Smooth muscle cell of the brain vasculature (primary cell): Measurements from ENCODE around the gene SOX18.

Experiments used
- DNase-seq: peaks from one replicate; pipeline ENCODE4 v3.0.0-alpha.2; 2012; ENCODE audit warnings: low read depth, low spot score

SOX18 gene

DNA sequence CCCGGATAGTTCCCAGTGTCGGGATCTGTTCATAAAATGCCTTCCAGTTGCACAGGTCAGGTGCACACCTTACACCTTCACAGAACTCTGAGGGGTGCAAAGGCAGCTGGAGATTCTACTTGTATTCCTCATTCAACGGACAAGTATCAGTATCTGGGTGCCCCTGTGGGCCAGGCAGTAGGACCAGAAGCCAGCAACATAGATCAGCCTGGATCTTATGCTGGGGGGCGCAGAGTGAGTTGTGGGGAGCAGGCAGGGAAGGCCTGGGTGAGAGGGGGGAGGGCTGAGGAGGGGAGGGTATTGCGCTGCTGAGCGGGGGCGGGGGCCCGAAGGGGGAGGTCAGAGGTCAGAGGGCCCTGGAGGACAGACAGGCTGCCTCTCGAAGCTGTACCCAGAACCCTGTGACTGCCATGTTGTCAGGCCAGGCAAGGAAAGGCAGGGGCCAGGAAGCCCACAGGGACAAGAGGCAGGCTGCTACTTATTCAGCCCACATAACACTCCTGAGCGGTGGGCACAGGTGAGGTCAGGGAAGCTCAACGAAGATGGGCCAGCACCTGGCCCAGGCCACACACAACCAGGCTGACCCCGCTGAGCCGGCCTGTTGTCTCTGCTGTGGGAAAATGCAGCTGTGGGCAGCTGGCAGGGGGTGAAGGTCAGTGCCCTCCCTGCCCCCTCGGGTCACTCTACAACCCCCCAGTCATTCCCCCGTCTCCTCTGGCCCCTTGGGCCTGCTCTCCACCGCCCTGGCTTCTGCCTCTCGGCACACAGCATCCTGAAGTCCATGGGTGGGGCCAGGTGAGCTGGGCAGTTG lies 31.6 kb upstream of the SOX18 start:
- DNase-seq = no peak

DNA sequence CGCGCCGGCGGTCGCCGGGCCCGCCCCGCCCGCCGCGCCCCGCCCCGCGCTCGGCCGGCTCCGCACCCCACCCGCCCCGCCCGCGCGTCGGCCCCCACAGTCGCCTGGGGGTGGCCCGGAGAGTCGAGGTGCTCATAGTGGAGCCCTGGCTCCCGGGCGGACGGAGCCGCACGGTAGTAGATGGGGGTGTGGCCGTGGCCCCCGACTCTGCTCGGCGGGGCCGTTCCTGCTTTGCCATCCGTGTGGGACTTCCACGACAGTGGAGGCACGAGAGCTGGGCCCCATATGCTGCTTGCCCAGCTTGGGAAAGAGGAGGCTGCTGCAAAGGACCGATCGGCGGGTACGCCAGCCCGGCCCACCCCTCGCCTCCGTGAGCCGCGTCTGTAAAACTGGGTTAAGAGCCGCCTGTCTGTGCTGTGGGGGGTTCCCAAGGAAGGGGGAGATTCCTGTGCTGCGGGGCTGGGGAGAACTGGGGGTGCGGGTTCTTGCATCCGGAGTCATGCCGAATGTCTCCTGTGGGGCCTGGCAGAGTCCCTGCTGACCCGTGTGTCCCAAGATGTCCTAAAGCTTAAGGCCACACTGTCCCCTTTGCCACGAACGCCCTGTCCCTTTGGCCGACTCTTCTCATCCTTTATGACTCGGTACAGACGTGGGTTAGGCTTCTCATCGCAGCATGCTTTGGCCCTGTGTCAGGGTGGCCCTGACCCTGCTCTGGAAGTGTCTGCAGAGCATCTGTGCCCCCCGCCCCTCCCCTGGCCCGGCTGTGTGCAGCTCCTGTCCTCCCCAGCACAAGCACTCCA lies 30.8 kb upstream of the SOX18 start, which contains the start of gene OPRL1:
OPRL1 (plus strand) TSS at position 70 of the 800 bp plus-strand sequence. CDS start 12,639 bp downstream, outside the sequence.
- no peak for DNase-seq

DNA sequence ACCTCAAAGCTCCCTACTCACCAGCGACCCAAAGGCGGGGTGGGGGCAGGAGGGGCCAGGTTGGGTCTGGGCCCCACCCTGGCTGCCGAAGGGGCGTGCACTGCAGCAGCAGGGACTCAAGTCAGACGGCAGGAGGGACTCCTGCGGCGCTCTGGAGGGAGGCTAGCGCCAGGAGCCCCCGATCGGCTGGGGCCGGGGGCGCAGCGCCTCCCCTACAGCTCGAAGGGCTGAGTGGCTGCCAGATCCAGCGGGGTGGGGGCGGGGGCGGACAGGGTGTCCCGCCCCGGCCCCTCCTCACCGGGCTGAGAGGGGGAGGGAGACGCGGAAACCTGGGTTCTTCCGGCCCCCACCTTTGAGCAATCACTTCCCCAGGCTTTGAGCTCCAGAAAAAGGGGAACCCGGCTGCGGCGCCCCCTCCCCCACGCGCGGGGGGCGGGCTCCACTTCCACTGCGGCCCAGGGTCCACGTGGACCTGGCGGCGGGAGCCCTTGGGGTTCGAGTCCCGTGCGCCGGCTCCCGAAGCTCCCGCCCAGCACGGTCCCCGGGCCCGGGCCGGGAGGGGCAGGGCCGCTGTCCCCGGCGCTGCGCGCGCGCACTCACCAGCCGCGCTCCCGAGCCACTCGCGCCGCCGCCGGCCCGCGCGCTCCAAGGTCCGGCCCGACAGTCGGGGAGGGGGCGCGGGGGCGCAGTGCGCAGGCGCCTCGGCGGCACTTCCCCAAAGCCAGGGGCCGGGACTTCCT lies 30.0 kb upstream of the SOX18 start, which contains the start of gene RGS19:
RGS19 (minus strand) TSS at position 246 of the 740 bp plus-strand sequence. CDS start 2,632 bp downstream, outside the sequence.
- DNase-seq = no peak

DNA sequence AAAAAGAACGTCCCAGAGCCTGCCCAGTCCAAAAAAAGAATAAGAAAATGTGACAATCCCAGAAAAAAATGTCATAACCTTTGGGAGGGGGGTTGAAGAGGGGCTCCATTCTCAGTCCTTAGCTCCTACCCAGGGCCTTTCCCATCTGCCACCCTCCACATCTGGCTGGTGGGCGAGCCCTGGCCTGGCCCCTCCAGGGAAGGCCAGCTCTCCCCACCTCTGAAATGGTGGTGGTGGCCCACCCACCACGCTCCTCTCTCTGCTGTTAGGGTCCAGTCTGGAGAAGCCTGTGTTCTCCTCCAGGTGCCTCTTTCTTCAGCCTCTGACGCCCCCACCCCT lies 29.5 kb upstream of the SOX18 start:
- no peak for DNase-seq

DNA sequence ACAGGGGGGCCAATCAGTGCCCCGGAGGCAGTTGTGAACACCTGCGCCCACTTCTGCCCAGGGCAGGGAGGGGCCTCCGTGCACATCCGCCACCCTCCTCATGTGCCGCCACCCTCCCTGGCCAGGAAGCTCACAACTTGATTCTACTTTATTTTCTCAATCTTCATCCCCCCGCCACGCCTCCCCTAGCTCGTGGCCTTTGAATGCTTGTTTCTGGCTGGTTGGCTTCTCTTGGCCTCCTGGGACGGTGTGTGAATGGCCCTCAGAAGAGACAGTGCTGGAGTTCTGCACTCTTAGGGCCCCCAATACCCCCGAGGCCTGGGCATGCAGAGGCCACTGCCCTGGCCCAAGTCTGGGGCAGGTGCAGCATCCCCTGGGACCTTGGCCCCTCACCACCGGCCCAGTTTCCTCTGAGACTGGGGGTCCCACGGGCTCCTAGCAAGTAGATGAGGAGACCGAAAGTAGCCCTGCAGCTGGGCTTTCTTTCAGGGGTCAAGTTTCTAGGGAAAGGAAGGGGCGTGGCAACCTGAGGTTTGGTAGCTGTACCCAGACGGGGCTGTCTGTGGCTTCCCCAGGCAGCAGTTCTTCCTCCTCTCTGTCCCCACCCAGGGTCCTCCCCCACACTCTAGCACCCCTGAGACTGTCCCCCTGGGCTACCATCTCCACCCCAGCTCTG lies 28.6 kb upstream of the SOX18 start:
- DNase-seq = no peak

DNA sequence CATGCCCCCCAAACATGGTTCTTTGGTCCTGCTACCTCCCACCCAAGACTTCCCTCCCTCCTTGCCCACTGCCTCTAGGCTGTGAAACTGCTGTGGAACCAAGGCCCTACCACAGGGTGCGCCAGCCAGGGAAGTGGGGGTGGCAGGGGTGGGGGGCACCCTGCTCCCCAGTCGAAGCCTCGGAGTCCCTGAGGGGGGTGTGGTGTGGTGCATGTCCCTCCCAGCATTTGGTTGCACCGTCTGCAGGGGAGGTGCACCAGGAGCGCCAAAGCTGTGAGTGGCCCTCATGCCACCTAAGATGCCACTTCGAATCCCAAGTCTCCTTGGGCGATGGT lies 28.1 kb upstream of the SOX18 start:
- DNase-seq = no peak

DNA sequence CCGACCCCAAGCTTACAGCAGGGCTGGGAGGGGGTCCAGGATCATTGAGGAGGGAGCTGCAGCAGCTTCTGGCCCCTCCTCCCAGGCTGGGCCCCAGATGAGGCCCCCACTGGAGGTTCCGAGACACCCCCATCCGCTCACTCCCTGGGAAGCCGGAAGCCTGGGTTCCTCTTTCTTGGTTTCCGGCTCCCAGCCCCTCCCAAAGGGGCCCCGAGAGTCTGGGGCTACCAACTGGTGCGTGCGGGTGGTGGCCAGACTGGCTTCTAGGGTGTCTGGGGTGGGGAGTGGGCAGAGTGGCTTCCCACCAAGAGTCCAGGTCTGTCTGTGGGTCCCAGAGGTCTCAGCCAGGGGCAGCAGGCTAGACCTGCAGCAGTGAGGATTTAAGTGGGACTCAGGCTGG lies 27.7 kb upstream of the SOX18 start:
- DNase-seq = no peak

DNA sequence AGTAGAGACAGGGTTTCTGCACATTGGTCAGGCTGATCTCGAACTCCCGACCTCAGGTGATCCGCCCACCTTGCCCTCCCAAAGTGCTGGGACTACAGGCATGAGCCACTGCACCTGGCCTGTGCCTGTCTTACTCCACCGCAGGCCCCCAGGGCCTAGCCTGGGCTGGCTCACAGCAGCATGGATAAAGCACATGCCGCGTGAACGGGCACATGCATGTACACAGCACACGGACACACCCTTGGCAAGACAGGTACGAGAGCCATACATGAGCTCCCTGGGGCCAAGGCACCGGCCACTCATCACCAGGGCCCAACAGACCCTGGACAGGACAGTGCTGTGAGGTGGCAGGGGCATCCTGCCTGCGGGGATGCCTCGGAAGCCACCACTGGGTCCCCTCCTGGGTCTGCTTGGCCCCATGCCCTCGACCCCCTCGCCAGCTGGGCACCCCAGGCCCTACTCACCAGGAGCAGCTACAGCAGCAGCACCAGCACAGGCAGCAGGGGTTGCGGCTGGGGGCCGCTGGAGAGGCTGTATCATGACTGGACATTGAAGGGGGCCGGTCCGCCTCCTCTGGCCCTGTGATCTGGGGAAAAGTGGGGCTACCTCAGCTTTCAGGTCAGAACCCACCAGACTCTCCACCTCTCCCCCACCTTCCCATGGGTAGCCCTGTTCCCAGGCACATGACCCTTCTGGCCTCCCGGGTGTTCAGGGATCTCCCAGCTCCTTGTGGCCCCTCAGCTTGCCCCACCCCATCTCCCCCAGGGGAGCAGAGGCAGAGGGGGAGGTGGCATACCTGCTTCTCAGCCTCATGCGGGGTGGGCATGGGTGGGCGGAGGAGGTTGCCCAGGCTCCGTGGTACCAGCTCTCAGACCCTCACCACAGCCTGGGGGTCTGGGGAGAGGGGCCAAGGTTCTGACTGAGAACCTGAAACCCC lies 26.9 kb upstream of the SOX18 start:
- DNase-seq = no peak

DNA sequence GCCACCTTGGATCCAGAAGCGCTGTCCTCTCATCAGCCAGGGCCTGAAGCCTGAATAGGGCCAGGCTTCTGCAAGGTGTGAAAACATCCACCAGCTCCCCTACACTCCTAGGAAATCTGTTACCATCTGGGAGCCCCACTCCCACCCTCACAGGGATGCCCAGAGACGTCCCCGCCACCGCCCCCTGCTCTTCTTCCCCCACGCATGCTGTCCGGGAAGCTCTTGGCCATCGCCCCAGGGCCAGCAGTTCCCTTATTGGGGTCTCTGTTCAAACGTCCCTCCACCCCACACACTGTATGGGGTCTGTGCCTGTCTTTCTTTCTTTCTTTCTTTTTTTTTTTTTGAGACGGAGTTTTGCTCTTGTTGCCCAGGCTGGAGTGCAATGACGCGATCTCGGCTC lies 26.1 kb upstream of the SOX18 start:
- no peak for DNase-seq

DNA sequence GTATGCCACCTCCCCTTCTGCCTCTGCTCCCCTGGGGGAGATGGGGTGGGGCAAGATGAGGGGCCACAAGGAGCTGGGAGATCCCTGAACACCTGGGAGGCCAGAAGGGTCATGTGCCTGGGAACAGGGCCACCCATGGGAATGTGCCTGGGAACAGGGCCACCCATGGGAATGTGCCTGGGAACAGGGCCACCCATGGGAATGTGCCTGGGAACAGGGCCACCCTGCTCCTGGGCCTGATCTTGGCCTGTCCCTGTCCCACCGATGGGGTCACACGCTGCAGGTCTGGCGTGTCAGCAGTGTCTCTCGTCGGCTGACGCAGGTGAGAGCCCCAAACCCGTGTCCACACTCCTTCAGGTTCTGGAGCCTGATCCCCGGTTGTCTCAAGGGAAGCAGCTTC lies 25.5 kb upstream of the SOX18 start:
- DNase-seq = no peak

DNA sequence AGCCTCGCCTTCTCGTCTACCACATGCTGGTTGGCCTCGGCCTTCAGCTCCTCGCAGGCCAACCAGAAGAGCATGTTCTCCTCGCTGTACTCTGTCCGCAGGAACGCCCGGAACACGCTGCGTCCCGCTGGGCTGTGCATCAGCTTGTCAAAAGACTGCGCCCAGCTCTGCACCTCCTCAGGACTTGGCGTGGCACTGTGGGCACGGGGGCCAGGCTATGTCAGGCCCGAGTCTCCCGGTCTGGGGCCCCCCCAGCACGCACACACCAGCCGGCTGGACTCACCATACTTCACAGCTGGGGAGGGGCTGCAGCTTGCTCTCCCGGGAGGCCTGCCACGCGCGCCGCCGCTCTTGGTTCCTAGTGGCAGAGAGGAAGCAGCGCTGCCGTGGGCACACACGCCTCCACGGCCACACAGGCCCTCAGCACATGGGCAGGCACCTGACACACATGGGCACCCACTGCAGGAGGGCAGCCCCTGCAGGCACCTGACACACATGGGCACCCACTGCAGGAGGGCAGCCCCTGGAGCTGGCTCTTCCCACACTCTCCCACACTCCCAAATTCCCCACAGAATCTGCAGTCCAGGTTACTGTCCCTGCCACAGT lies 24.8 kb upstream of the SOX18 start:
- DNase-seq = no peak

DNA sequence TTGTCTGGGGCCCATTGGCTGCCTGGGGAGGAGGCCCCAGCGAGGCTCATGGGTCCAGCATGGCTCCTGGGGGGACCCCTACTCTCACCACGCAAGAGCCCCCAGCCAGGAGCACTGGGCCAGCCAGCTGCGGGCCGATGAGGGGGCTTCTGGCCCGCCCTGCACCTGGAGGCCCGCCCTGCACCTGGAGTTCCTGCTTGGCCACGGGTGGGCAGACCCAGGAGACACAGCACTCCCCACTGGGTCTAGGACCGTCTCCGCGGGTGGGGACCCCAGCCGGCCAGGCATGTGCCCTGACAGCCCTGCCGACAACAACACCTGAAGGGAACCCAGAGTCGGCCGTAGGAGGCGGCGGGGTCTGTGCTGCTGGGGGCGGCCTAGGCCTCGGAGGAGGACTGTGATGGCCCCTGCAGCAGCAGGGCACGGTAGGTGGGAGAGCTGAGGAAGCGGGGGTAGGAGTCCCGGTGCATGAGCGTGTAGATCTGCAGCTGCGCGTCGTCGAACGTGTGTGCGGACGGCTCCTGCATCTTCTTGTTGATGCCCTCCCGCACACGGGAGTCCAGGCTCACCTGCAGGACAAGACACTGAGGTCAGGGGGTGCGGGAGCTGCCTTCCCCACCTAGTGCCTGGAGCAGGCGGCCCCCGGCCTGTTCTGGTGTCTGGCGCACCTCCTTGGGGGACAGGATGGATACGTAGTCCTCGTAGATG lies 24.2 kb upstream of the SOX18 start:
- DNase-seq = no peak

DNA sequence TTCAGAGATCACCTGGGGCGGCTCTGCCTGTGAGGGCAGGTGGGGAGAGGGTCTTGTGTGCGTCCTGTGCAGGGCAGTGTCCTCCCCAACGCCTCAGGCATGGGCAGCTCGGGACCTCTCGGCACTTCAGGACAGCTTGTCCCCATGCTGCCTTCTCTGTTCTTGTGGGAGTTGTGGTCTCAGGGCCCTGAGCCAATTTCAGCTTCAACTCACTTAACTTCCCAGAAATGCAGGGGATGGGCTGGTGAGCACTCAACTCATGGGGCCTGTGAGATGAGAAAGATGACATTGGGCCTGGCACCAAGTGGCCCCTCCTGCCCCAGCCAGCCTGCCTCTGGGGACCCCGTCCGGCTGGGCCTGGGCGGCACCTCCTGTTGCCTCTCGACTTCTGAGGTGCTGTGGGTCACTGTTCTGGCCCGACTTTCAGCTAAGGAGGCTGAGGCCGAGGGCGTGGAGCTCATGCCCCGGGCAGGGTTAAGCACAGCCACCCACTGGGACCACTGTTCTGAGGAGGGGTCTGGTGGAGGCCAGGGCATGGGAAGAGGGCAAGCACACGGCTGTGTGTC lies 23.1 kb upstream of the SOX18 start:
- no peak for DNase-seq

DNA sequence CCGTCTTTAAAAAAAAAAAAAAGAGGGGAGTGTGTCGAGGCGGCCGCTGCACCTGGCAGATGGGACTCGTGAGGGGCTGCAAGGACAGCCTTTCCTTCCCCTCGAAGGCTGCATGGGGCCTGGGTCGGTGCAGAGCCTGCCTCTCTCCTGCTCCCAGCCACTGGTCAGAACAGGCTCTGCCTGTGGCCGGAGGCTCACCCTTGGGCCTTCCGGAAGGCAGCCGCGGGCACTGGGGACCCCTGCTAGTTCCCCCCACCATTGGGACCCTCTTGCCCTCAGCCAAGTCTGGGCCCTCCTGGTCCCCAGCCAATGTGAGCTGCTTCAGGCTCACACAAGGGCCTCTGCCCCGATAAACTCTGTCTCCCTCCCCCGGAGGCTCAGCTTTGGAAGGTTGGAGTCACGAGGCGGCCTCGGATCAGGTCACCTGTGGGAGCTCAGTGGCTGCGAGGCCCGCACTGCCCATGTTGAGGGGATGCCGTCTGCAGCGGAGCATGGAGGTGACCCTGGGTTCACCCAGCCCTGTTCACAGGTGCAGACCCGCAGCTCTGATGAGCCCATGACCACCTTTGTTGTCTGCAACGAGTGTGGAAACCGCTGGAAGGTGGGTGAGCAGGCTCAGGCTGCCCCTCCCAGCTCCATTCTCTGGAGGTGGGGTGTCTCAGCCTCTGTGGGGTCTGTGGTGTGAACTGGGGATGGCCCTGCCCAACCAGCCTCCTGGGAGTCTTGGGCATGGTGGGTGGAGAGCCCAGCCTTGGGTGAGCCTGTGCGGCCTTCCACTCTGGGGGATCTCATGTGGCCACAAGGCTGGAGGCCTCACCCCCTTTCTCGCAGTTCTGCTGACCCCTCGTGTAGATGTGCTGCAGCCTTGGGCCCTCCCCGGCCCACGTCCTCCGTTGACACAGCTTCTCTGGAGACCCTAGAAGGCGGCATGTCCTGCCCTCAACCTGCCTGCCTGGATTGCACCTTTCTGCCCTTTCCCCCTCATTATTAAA lies 22.2 kb upstream of the SOX18 start:
- no peak for DNase-seq

DNA sequence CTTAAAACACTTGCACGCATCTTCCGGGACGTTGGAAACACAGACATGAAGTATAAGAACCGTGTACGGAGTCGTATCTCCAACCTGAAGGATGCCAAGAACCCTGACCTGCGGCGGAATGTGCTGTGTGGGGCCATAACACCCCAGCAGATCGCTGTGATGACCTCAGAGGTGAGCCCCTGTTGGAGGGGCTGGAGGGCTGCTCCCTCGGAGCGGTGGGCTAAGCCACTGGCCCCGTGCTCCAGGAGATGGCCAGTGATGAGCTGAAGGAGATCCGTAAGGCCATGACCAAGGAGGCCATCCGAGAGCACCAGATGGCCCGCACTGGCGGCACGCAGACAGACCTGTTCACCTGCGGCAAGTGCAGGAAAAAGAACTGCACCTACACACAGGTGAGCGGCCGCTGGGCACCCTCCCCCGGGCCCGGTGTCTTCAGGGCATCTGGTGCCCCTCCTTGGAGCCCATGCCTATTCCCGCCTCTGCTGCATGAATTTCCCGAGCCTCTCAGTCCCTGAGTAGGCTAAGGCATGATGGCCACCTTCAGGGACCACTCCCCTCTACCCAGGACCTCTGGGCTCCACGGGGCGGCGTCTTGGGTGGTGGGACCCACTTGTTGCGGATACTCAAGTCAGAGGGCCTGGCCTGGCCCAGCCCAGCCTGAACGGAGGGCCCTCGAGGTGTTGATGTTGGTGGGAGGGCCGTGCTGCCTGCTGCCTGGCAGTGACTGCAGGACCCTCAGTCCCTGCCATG lies 21.0 kb upstream of the SOX18 start:
- DNase-seq = no peak

DNA sequence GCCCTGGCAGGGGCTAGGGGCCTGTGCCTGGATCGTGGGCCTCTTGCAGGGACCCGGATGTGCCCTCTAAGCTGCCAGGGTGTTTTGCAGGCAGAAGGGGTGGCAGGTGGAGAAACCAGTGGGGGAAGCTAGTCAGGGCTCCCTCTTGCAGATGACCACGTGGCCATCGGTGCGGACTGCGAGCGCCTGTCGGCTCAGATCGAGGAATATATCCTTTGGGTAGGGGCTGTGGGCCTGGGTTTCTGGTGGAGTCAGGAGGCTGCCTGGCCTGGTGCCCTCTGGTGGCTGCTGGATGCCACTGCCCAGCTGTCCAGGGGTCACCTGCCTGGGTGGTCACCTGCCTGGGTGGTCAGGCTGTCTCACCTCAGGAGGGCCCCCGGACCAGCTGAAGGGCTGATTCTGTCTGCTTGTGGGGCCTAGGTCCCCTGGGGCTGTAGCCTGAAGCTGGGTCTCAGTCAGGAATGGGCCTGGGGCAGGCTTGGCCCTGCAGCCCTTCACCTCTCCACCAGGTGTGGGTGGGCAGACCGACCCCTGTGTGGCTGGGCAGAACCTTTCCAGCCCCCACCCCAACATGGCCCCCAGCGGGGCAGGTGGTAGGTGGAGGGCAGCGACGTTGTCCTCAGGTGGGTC lies 20.3 kb upstream of the SOX18 start:
- DNase-seq = no peak

DNA sequence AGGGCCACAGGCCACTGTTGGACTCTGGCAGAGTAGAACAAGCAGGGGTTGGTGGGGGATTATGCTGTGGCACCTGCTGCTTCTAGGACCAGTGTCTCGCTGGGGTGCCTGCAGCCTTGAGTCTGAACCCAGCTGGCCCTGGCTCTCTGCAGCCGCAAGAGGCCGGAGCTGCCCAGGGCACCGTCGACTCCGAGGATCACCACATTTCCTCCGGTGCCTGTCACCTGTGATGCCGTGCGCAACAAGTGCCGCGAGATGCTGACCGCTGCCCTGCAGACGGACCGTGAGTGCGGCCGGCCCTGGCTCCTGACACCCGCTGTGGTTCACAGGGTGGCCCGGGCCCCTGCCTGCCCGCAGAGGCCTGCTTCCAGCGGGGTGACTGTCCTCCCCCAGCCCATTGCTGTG lies 19.8 kb upstream of the SOX18 start:
- DNase-seq = no peak
